ENCODE data around the gene METTL16. TPM values are rescaled to one million over a fixed set of nuclear protein-coding genes. Genes with fewer than 3 reads are reported as not detected.

The METTL16 gene
- total and polyA plus RNA-seq, 2 of the 8 experiments (the other 6 are each of a cell fraction or from before 2014, with no cell fraction given) = 22.8 to 59.4 TPM

DNA sequence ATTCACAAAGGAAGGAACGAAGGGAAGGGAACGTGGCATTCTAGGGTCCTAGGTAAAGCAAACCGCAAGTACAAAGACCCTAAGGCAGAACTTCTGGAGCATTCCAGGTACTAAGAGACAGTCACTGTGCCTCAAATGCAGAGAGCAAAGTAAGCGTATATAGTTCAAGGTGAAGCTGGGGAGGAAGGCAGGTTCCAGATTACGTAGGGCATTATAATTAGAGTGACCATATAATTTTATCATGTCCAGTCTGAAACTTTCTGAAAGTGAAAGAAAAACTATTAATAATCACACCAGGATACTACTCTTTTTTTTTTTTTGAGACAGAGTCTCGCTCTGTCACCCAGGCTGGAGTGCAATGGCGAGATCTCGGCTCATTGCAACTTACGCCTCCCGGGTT is 25.7 kb downstream of the METTL16 start (continued):
- TF ChIP-seq, protein P1, sequence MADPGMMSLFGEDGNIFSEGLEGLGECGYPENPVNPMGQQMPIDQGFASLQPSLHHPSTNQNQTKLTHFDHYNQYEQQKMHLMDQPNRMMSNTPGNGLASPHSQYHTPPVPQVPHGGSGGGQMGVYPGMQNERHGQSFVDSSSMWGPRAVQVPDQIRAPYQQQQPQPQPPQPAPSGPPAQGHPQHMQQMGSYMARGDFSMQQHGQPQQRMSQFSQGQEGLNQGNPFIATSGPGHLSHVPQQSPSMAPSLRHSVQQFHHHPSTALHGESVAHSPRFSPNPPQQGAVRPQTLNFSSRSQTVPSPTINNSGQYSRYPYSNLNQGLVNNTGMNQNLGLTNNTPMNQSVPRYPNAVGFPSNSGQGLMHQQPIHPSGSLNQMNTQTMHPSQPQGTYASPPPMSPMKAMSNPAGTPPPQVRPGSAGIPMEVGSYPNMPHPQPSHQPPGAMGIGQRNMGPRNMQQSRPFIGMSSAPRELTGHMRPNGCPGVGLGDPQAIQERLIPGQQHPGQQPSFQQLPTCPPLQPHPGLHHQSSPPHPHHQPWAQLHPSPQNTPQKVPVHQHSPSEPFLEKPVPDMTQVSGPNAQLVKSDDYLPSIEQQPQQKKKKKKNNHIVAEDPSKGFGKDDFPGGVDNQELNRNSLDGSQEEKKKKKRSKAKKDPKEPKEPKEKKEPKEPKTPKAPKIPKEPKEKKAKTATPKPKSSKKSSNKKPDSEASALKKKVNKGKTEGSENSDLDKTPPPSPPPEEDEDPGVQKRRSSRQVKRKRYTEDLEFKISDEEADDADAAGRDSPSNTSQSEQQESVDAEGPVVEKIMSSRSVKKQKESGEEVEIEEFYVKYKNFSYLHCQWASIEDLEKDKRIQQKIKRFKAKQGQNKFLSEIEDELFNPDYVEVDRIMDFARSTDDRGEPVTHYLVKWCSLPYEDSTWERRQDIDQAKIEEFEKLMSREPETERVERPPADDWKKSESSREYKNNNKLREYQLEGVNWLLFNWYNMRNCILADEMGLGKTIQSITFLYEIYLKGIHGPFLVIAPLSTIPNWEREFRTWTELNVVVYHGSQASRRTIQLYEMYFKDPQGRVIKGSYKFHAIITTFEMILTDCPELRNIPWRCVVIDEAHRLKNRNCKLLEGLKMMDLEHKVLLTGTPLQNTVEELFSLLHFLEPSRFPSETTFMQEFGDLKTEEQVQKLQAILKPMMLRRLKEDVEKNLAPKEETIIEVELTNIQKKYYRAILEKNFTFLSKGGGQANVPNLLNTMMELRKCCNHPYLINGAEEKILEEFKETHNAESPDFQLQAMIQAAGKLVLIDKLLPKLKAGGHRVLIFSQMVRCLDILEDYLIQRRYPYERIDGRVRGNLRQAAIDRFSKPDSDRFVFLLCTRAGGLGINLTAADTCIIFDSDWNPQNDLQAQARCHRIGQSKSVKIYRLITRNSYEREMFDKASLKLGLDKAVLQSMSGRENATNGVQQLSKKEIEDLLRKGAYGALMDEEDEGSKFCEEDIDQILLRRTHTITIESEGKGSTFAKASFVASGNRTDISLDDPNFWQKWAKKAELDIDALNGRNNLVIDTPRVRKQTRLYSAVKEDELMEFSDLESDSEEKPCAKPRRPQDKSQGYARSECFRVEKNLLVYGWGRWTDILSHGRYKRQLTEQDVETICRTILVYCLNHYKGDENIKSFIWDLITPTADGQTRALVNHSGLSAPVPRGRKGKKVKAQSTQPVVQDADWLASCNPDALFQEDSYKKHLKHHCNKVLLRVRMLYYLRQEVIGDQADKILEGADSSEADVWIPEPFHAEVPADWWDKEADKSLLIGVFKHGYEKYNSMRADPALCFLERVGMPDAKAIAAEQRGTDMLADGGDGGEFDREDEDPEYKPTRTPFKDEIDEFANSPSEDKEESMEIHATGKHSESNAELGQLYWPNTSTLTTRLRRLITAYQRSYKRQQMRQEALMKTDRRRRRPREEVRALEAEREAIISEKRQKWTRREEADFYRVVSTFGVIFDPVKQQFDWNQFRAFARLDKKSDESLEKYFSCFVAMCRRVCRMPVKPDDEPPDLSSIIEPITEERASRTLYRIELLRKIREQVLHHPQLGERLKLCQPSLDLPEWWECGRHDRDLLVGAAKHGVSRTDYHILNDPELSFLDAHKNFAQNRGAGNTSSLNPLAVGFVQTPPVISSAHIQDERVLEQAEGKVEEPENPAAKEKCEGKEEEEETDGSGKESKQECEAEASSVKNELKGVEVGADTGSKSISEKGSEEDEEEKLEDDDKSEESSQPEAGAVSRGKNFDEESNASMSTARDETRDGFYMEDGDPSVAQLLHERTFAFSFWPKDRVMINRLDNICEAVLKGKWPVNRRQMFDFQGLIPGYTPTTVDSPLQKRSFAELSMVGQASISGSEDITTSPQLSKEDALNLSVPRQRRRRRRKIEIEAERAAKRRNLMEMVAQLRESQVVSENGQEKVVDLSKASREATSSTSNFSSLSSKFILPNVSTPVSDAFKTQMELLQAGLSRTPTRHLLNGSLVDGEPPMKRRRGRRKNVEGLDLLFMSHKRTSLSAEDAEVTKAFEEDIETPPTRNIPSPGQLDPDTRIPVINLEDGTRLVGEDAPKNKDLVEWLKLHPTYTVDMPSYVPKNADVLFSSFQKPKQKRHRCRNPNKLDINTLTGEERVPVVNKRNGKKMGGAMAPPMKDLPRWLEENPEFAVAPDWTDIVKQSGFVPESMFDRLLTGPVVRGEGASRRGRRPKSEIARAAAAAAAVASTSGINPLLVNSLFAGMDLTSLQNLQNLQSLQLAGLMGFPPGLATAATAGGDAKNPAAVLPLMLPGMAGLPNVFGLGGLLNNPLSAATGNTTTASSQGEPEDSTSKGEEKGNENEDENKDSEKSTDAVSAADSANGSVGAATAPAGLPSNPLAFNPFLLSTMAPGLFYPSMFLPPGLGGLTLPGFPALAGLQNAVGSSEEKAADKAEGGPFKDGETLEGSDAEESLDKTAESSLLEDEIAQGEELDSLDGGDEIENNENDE (IDR thresholded peaks at IDR 0.05; ENCODE audit: insufficient replicate concordance, low read length) = no peak
- TF ChIP-seq RFX5 (IDR thresholded peaks at IDR 0.05; ENCODE audit: borderline replicate concordance, low read depth, low read length) (no peak), SRF (IDR thresholded peaks at IDR 0.05; ENCODE audit: low read depth, low read length) (no peak), TEAD4 (IDR thresholded peaks at IDR 0.05; ENCODE audit: low read depth, low read length) (no peak), KDM4A (IDR thresholded peaks at IDR 0.05; ENCODE audit: low read depth, low read length, severe bottlenecking) (no peak)
- TF ChIP-seq, protein P2, sequence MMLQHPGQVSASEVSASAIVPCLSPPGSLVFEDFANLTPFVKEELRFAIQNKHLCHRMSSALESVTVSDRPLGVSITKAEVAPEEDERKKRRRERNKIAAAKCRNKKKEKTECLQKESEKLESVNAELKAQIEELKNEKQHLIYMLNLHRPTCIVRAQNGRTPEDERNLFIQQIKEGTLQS (IDR thresholded peaks at IDR 0.05; ENCODE audit: insufficient read depth, low read depth, low read length) = no peak
- TF ChIP-seq, protein P3, sequence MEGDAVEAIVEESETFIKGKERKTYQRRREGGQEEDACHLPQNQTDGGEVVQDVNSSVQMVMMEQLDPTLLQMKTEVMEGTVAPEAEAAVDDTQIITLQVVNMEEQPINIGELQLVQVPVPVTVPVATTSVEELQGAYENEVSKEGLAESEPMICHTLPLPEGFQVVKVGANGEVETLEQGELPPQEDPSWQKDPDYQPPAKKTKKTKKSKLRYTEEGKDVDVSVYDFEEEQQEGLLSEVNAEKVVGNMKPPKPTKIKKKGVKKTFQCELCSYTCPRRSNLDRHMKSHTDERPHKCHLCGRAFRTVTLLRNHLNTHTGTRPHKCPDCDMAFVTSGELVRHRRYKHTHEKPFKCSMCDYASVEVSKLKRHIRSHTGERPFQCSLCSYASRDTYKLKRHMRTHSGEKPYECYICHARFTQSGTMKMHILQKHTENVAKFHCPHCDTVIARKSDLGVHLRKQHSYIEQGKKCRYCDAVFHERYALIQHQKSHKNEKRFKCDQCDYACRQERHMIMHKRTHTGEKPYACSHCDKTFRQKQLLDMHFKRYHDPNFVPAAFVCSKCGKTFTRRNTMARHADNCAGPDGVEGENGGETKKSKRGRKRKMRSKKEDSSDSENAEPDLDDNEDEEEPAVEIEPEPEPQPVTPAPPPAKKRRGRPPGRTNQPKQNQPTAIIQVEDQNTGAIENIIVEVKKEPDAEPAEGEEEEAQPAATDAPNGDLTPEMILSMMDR (IDR thresholded peaks at IDR 0.05; ENCODE audit: control extremely low read depth in 1 of 3, insufficient read depth in 1 of 3, low read depth in 1 of 3, low read length in 3 of 3) = no peak
